H1 (cell line): Measurements from ENCODE around the gene ZNF608. TPM values are rescaled to one million over a fixed set of nuclear protein-coding genes. Genes with fewer than 3 reads are reported as not detected.

Experiments
- CTCF ChIA-PET: fragments of 300-600 bp; sonication (Branson Sonifier 250); formaldehyde crosslinking; loops from one replicate; lab custom pipeline; 2021; ENCODE audit not compliant: partially characterized antibody; lab: Charles Lee
- POLR2A ChIA-PET: fragments of 300-600 bp; sonication (Branson Sonifier 250); formaldehyde crosslinking; loops from one replicate; lab custom pipeline; 2021; ENCODE audit warnings: inconsistent platforms; ENCODE audit not compliant: partially characterized antibody; lab: Charles Lee
- DNase-seq, 2 experiments: peaks; one replicate each; pipeline versions ENCODE4 v3.0.0 to v3.0.0-alpha.2; 2010 to 2022; ENCODE audit warnings: low spot score in 2 of 2, low read depth in 1 of 2, mixed read lengths in 1 of 2
- FAIRE-seq: peaks from 2 replicates; lab custom pipeline; 2011; peaks lifted over from hg19 to GRCh38; lab: Jason Lieb, UNC
- H2AFZ ChIP-seq: 2 replicates; pipeline ENCODE4 v1.8.1; 2012; ENCODE audit warnings: low read length, inconsistent platforms
- H2AK5ac ChIP-seq: 2 replicates; pipeline ENCODE4 v1.6.1; 2013; ENCODE audit warnings: low read depth, low read length
- H2BK120ac ChIP-seq: replicated peaks from 2 replicates; pipeline ENCODE3; 2013; ENCODE audit warnings: low read depth, low read length, inconsistent platforms
- H2BK12ac ChIP-seq: 2 replicates; pipeline ENCODE4 v1.6.1; 2013; ENCODE audit warnings: low read depth, low read length
- H2BK15ac ChIP-seq: 2 replicates; pipeline ENCODE4 v1.6.1; 2013; ENCODE audit warnings: low read length
- H2BK20ac ChIP-seq: 2 replicates; pipeline ENCODE4 v1.6.1; 2013; ENCODE audit warnings: low read length
- H2BK5ac ChIP-seq: 2 replicates; pipeline ENCODE4 v1.6.1; 2013; ENCODE audit warnings: low read depth, low read length
- H3K14ac ChIP-seq: 2 replicates; pipeline ENCODE4 v1.6.1; 2013; ENCODE audit warnings: inconsistent platforms; ENCODE audit not compliant: insufficient read length
- H3K18ac ChIP-seq: 2 replicates; pipeline ENCODE4 v1.6.1; 2013; ENCODE audit warnings: low read length; ENCODE audit errors: extremely low read depth
- H3K23ac ChIP-seq: 2 replicates; pipeline ENCODE4 v1.6.1; 2013; ENCODE audit warnings: inconsistent platforms; ENCODE audit not compliant: insufficient read length
- H3K23me2 ChIP-seq: 2 replicates; pipeline ENCODE4 v1.6.1; 2013; ENCODE audit warnings: low read depth, low read length
- H3K27ac ChIP-seq: 2 replicates; pipeline ENCODE4 v1.6.1; 2011; ENCODE audit warnings: low read depth, low read length, inconsistent platforms
- H3K27me3 ChIP-seq, 4 experiments: replicated peaks in 1 of 4; 1 replicate in 1 of 4; 2 replicates in 3 of 4; pipeline versions ENCODE4 v1.6.1 to v1.8.1; 2011 to 2013; ENCODE audit warnings: low read length in 3 of 4, mild to moderate bottlenecking in 3 of 4, inconsistent platforms in 2 of 4, mixed read lengths in 2 of 4, moderate library complexity in 1 of 4; ENCODE audit not compliant: control insufficient read depth in 3 of 4, insufficient read depth in 3 of 4; ENCODE audit errors: extremely low read depth in 1 of 4
- H3K36me3 ChIP-seq, 4 experiments: 2 replicates each; pipeline versions ENCODE4 v1.6.1 to v1.8.1; 2011 to 2013; ENCODE audit warnings: mild to moderate bottlenecking in 4 of 4, low read length in 3 of 4, moderate library complexity in 2 of 4, control low read depth in 1 of 4, inconsistent platforms in 1 of 4; ENCODE audit not compliant: insufficient read depth in 4 of 4, control insufficient read depth in 2 of 4
- H3K4ac ChIP-seq: replicated peaks from 2 replicates; pipeline ENCODE3; 2013; ENCODE audit warnings: low read length, low read depth, mixed read lengths, inconsistent platforms; ENCODE audit not compliant: insufficient read length
- H3K4me1 ChIP-seq, 4 experiments: replicated peaks in 1 of 4; 1 replicate in 1 of 4; 2 replicates in 3 of 4; pipeline versions ENCODE4 v1.6.1 to v1.8.1; 2011 to 2013; ENCODE audit warnings: low read length in 3 of 4, inconsistent platforms in 2 of 4, mixed read lengths in 1 of 4; ENCODE audit not compliant: insufficient read depth in 4 of 4, control insufficient read depth in 3 of 4
- H3K4me2 ChIP-seq, 2 experiments: 2 replicates each; pipeline versions ENCODE4 v1.6.1 to v1.8.1; 2011 to 2013; ENCODE audit warnings: low read depth in 2 of 2, low read length in 2 of 2, control low read depth in 1 of 2, inconsistent platforms in 1 of 2, mild to moderate bottlenecking in 1 of 2; ENCODE audit not compliant: insufficient read depth in 1 of 2
- H3K4me3 ChIP-seq, 4 experiments: fragments of 200-600, 300-600 bp in 1 of 4; sonication (generic), shearing (Covaris generic), sonication (Bioruptor Twin) in 1 of 4; 2 replicates each; pipeline versions ENCODE4 v1.5.1 to v1.8.1; 2011 to 2016; ENCODE audit warnings: low read length in 4 of 4, low read depth in 3 of 4, control low read depth in 2 of 4, inconsistent platforms in 2 of 4, mild to moderate bottlenecking in 2 of 4, mixed read lengths in 1 of 4, moderate library complexity in 1 of 4; ENCODE audit not compliant: insufficient read depth in 2 of 4; ENCODE audit errors: extremely low read depth in 1 of 4
- H3K56ac ChIP-seq: replicated peaks from 2 replicates; pipeline ENCODE3; 2013; ENCODE audit warnings: low read depth, mild to moderate bottlenecking, mixed read lengths, low read length, inconsistent platforms; ENCODE audit not compliant: insufficient read length
- H3K79me1 ChIP-seq: 2 replicates; pipeline ENCODE4 v1.6.1; 2013; ENCODE audit warnings: low read depth, low read length, control low read depth
- H3K79me2 ChIP-seq, 2 experiments: 2 replicates each; pipeline versions ENCODE4 v1.6.1 to v1.8.1; 2012 to 2013; ENCODE audit warnings: low read length in 2 of 2, mild to moderate bottlenecking in 2 of 2, inconsistent platforms in 1 of 2; ENCODE audit not compliant: insufficient read depth in 2 of 2, control insufficient read depth in 1 of 2
- H3K9ac ChIP-seq, 4 experiments: replicated peaks in 1 of 4; 1 replicate in 1 of 4; 2 replicates in 3 of 4; pipeline versions ENCODE4 v1.6.1 to v1.8.1; 2011 to 2013; ENCODE audit warnings: low read depth in 3 of 4, low read length in 3 of 4, control low read depth in 2 of 4, mild to moderate bottlenecking in 2 of 4, moderate library complexity in 2 of 4, inconsistent platforms in 1 of 4; ENCODE audit errors: extremely low read depth in 1 of 4
- H3K9me3 ChIP-seq, 2 experiments: 2 replicates each; pipeline versions ENCODE4 v1.6.1 to v1.8.1; 2012 to 2013; ENCODE audit warnings: mild to moderate bottlenecking in 2 of 2, moderate library complexity in 2 of 2, control low read depth in 1 of 2, inconsistent platforms in 1 of 2, low read depth in 1 of 2, low read length in 1 of 2, mixed read lengths in 1 of 2; ENCODE audit not compliant: insufficient read depth in 2 of 2
- H4K20me1 ChIP-seq, 2 experiments: replicated peaks in 1 of 2; 2 replicates each; pipeline versions ENCODE3 to v1.8.1; 2011 to 2013; ENCODE audit warnings: inconsistent platforms in 2 of 2, low read length in 2 of 2, mild to moderate bottlenecking in 1 of 2; ENCODE audit not compliant: insufficient read depth in 2 of 2, control insufficient read depth in 1 of 2
- H4K5ac ChIP-seq: 2 replicates; pipeline ENCODE4 v1.6.1; 2013; ENCODE audit warnings: low read length, low read depth, mixed read lengths, inconsistent platforms; ENCODE audit not compliant: insufficient read length
- H4K8ac ChIP-seq: 2 replicates; pipeline ENCODE4 v1.8.0; 2013; ENCODE audit warnings: mild to moderate bottlenecking, moderate library complexity, low read length, inconsistent platforms; ENCODE audit not compliant: insufficient read depth; ENCODE audit errors: extremely low read depth
- H4K91ac ChIP-seq: replicated peaks from 2 replicates; pipeline ENCODE3; 2013; ENCODE audit warnings: low read length, mixed read lengths, inconsistent platforms; ENCODE audit not compliant: insufficient read length
- ASH2L ChIP-seq: fragments of 200-600, 300-600 bp; sonication (generic); IDR thresholded peaks from one replicate; pipeline ENCODE4 v1.7.1; 2017; ENCODE audit warnings: low read length
- HDAC2 ChIP-seq, 2 experiments: fragments of 300-600 bp in 1 of 2; sonication (generic) in 1 of 2; IDR thresholded peaks; 2 replicates each; pipeline ENCODE4 v1.6.1; 2011 to 2012; ENCODE audit warnings: low read depth in 2 of 2, low read length in 2 of 2, mild to moderate bottlenecking in 2 of 2, moderate library complexity in 2 of 2, borderline replicate concordance in 1 of 2, inconsistent platforms in 1 of 2
- JUN ChIP-seq: IDR thresholded peaks from 2 replicates; pipeline ENCODE4 v1.6.1; 2011; ENCODE audit warnings: low read depth, mild to moderate bottlenecking, improper control_type of control experiment, low read length
- PHF8 ChIP-seq: fragments of 200-600 bp; sonication (generic); conservative IDR thresholded peaks from 2 replicates; pipeline ENCODE4 v1.7.1; 2012; ENCODE audit warnings: low read depth, mild to moderate bottlenecking, inconsistent platforms, low read length, moderate library complexity
- SIN3A ChIP-seq, 2 experiments: IDR thresholded peaks in 1 of 2; conservative IDR thresholded peaks in 1 of 2; 2 replicates each; pipeline ENCODE4 v1.6.1; 2011 to 2012; ENCODE audit warnings: low read length in 2 of 2, improper control_type of control experiment in 1 of 2, low read depth in 1 of 2, mild to moderate bottlenecking in 1 of 2
- ZNF274 ChIP-seq: IDR thresholded peaks from 2 replicates; pipeline ENCODE4 v1.7.0; 2012; ENCODE audit warnings: low read length, borderline replicate concordance; ENCODE audit errors: extremely low read depth
- WGBS, 2 experiments: shearing (Covaris generic) in 1 of 2; methylation state at CpG; one replicate each; pipeline versions ENCODE4 v1.1.6 to v1.1.7; 2013 to 2015; ENCODE audit warnings: low lambda C conversion rate in 2 of 2, mixed read lengths in 2 of 2, inconsistent platforms in 1 of 2, low coverage in 1 of 2, missing lambda C conversion rate in 1 of 2; ENCODE audit not compliant: insufficient replicate concordance in 2 of 2, insufficient coverage in 1 of 2, insufficient read length in 1 of 2; ENCODE audit errors: extremely low coverage in 1 of 2, missing lambda C conversion rate in 1 of 2; 5-methylcytosine and 5-hydroxymethylcytosine counted together
- long read RNA-seq, 2 experiments: library from RNA in 1 of 2; library from capped mRNA in 1 of 2; stranded (forward); transcript quantifications; one replicate each; pipeline ENCODE4 v2.0.0, GENCODE V29; 2021; ENCODE audit warnings: inconsistent platforms in 1 of 2
- polyA minus RNA-seq, 3 experiments: library from RNA; depleted of rRNA, polyadenylated mRNA; stranded (reverse); fragments of >200 nt; gene quantifications; 1 replicate in 2 of 3; 2 replicates in 1 of 3; pipeline ENCODE4 v1.2.3, GENCODE V29; 2011
- polyA plus RNA-seq, 7 experiments: library from polyadenylated mRNA; depleted of rRNA in 3 of 7; stranded (reverse) in 5 of 7; unstranded in 2 of 7; fragments of >200 nt in 5 of 7; fragments of 200-250 nt in 2 of 7; gene quantifications; 1 replicate in 5 of 7; 2 replicates in 1 of 7; 4 replicates in 1 of 7; pipeline versions ENCODE4 v1.2.1 to v1.2.3, GENCODE V29; 2011 to 2013; ENCODE audit warnings: missing spikeins in 2 of 7, mixed read lengths in 2 of 7
- total RNA-seq: library from RNA; stranded (reverse); fragmentation: NEBNext Ultra II Directional; extraction: Animal tissue kit (Norgen Biotek cat#: 25700); gene quantifications from 2 replicates; pipeline ENCODE4 v1.2.1, GENCODE V29; 2021

ZNF608 gene
- total RNA-seq (40.4 and 40.8 TPM in 2 replicates), polyA plus RNA-seq (2011; rRNA removed) (13.3 and 17.2 TPM in 2 replicates), polyA minus RNA-seq (2011; rRNA and poly(A)+ RNA removed) (38.1 and 43.4 TPM in 2 replicates)
- polyA plus RNA-seq (2011; cell fraction: cytosol; rRNA removed), result 21.6 TPM
- 22.2 TPM for polyA plus RNA-seq (2011; cell fraction: nucleus; rRNA removed)
- 26.7 to 29.8 TPM (median 28.7 TPM) in 4 replicates for polyA plus RNA-seq (2012, experiment 1 of 2)
- polyA plus RNA-seq (2012, experiment 2 of 2), result 2.2 TPM
- polyA plus RNA-seq (2013, experiment 1 of 2), result 27.0 TPM
- 23.0 TPM for polyA plus RNA-seq (2013, experiment 2 of 2)
- 17.6 TPM for polyA minus RNA-seq (2011; cell fraction: cytosol; rRNA and poly(A)+ RNA removed)
- polyA minus RNA-seq (2011; cell fraction: nucleus; rRNA and poly(A)+ RNA removed), result 69.6 TPM
- long read RNA-seq, experiment 1, partial matches to known transcripts, result 2 of 6 reads
- long read RNA-seq, experiment 1, other reads (novel, unspliced or antisense), result 4 of 6 reads
- long read RNA-seq, experiment 2, partial matches to known transcripts, result 0 of 7 reads
- long read RNA-seq, experiment 2, other reads (novel, unspliced or antisense), result 7 of 7 reads

- Histone ChIP-seq H2BK5ac (peak within 1 kb of the TSS; percentile 37; the same call in 1 of the 2 replicates), H3K79me1 (peaks cover 3% of the 10 kb centered on the region), H3K4me3 (peak within 1 kb of the TSS; percentile 74 to 94 (median 88)), H3K4ac (no peak within 1 kb of the TSS), H3K9me3 (peaks cover 0 to 4% of the 10 kb centered on the region in 2 experiments; a peak in 1 of 4 replicates), H3K23me2 (peaks cover 17% of the 10 kb centered on the region), H2BK20ac (no peak within 1 kb of the TSS), H4K91ac (no peak within 1 kb of the TSS), H3K4me1 (peaks cover 5 to 22% (median 13%) of the 10 kb centered on the region in 4 experiments), H3K9ac (peak within 1 kb of the TSS; percentile 51 to 69 (median 64); a peak in 6 of 7 replicates), H4K5ac (peak within 1 kb of the TSS; percentile 58), H3K36me3 (peaks cover 0 to 11% (median 0%) of the 10 kb centered on the region in 4 experiments; a peak in 1 of 8 replicates), H4K20me1 (peaks cover 0 to 7% of the 10 kb centered on the region in 2 experiments), H4K8ac (no peak within 1 kb of the TSS), H3K4me2 (peak within 1 kb of the TSS; percentile 77 to 87), H2BK15ac (no peak within 1 kb of the TSS), H3K27ac (peak within 1 kb of the TSS; percentile 25; the same call in 1 of the 2 replicates), H3K79me2 (peaks cover 26 to 68% of the 10 kb centered on the region in 2 experiments), H3K56ac (peak within 1 kb of the TSS; percentile 70), H2AFZ (no peak within 1 kb of the TSS), H2BK12ac (no peak within 1 kb of the TSS; the same call in 1 of the 2 replicates), H3K18ac (peak within 1 kb of the TSS; percentile 43; the same call in 1 of the 2 replicates), H3K23ac (no peak within 1 kb of the TSS), H2BK120ac (no peak within 1 kb of the TSS), H3K27me3 (no peaks in the 10 kb centered on the region), H3K14ac (no peak within 1 kb of the TSS), H2AK5ac (no peak within 1 kb of the TSS)
- FAIRE-seq, result no peak
- ChIA-PET POLR2A (interaction anchor here (0.9 to 5.5 kb wide), 2 partner anchors 8 to 87 kb away, joined by 3 to 74 read pairs; no protein-coding TSS in a partner anchor), CTCF (interaction anchor here (0.6 to 2.2 kb wide), 3 partner anchors 8 to 553 kb away, joined by 3 to 6 read pairs (median 3); no protein-coding TSS in a partner anchor)
- peak in 1 of 2 experiments; percentile 49 for DNase-seq
- WGBS, 2 experiments, result 7% methylated on average over 18 of the region's 18 CpGs; no CpG with 5 or more reads in 1 of the 2 experiments
- TF ChIP-seq ASH2L, result peak; percentile 16
- no peak for TF ChIP-seq ZNF274
- TF ChIP-seq HDAC2 (IDR thresholded peaks at IDR 0.05; ENCODE audit: borderline replicate concordance in 1 of 2, low read depth in 2 of 2, low read length in 2 of 2), result peak in 1 of 2 experiments; percentile 64; a peak in 2 of 4 replicates
- TF ChIP-seq PHF8, result no peak
- TF ChIP-seq SIN3A (conservative IDR thresholded peaks at IDR 0.05 in 1 of 2, IDR thresholded peaks at IDR 0.05 in 1 of 2; ENCODE audit: low read depth in 1 of 2, low read length in 2 of 2), result 0 out of 4 replicates have a peak, but pooled peaks have one; percentile 17 to 38
- no peak for TF ChIP-seq JUN
Observed at GRCh38 chr5:124745928-124746915, at the start of gene ZNF608. TSS of gene ZNF608 (minus strand) at chr5:124746639. CDS start at chr5:124744989, 1,650 bp downstream.
